ENCODE results near the gene SLX9.

GRCh38 chr21:44893278-44893556 is 46.6 kb upstream of the SLX9 start:
- no peak for TF ChIP-seq POLR2A (IDR thresholded peaks at IDR 0.05)
- TF ChIP-seq CTCF (IDR thresholded peaks at IDR 0.05), result no peak
